HG02610 (cell line): ENCODE results near the gene CTSH.
"Not testable (repeated sequence)": the region's sequence is repeated elsewhere in the genome, so short reads cannot be mapped to it uniquely, and the experiment has no call there.

Experiments
- ATAC-seq: cut with Tn5 transposase; IDR thresholded peaks from one replicate; pipeline ENCODE4 v1.9.1; 2021; ENCODE audit warnings: mild to moderate bottlenecking, moderate library complexity; ENCODE audit not compliant: unreplicated experiment

CTSH gene

GRCh38 chr15:78898540-78898939 is 46.3 kb downstream of the CTSH start:
- no peak for ATAC-seq

GRCh38 chr15:78895471-78895870 is 49.4 kb downstream of the CTSH start:
- no peak for ATAC-seq

- ATAC-seq = no peak
Measured at GRCh38 chr15:78893538-78893937, 51.3 kb downstream of the CTSH start.

GRCh38 chr15:78889000-78889399 is 55.8 kb downstream of the CTSH start:
- ATAC-seq = no peak

- no peak for ATAC-seq
Measured at GRCh38 chr15:78881681-78882080, 63.2 kb downstream of the CTSH start.

GRCh38 chr15:78880813-78881212 is 64.0 kb downstream of the CTSH start:
- ATAC-seq = no peak

- no peak for ATAC-seq
Measured at GRCh38 chr15:78880242-78880533, 64.7 kb downstream of the CTSH start.

GRCh38 chr15:78879517-78880241 is 65.2 kb downstream of the CTSH start:
- ATAC-seq = no peak

GRCh38 chr15:78878356-78878755 is 66.5 kb downstream of the CTSH start:
- ATAC-seq = no peak

- not testable (repeated sequence) for ATAC-seq
Measured at GRCh38 chr15:78876954-78877353, 67.9 kb downstream of the CTSH start.

GRCh38 chr15:78875107-78875914 is 69.5 kb downstream of the CTSH start:
- ATAC-seq = no peak

- no peak for ATAC-seq
Measured at GRCh38 chr15:78873793-78874765, 70.8 kb downstream of the CTSH start.

- peak; percentile 56 for ATAC-seq
Measured at GRCh38 chr15:78872972-78873792, 71.7 kb downstream of the CTSH start.

- ATAC-seq = peak; percentile 79
Measured at GRCh38 chr15:78872155-78872971, 72.5 kb downstream of the CTSH start, which contains the start of gene MORF4L1. Gene MORF4L1, plus strand, starts transcription at chr15:78872890. Its CDS starts 128 bp downstream, at chr15:78873018.

GRCh38 chr15:78871483-78872127 is 73.2 kb downstream of the CTSH start:
- ATAC-seq = not testable (repeated sequence)
